Left ventricle myocardium inferior (tissue), 1 donor: ENCODE results near the gene ASIC5. TPM values are rescaled to one million over a fixed set of nuclear protein-coding genes. Genes with fewer than 3 reads are reported as not detected.

ENCODE experiments used
- DNase-seq: peaks from one replicate; pipeline ENCODE4 v3.0.0-alpha.2; 2020
- H3K27ac ChIP-seq: fragments of 200-600 bp; replicated peaks from 2 replicates; pipeline ENCODE4 v1.8.0; 2021
- H3K27me3 ChIP-seq: fragments of 200-600 bp; 2 replicates; pipeline ENCODE4 v1.8.0; 2021; ENCODE audit warnings: low read depth
- H3K36me3 ChIP-seq: fragments of 200-600 bp; 2 replicates; pipeline ENCODE4 v1.8.0; 2021
- H3K4me1 ChIP-seq: fragments of 200-600 bp; 2 replicates; pipeline ENCODE4 v1.8.0; 2021
- H3K4me3 ChIP-seq: fragments of 200-600 bp; 2 replicates; pipeline ENCODE4 v1.8.0; 2021; ENCODE audit warnings: mild to moderate bottlenecking, moderate library complexity
- H3K9me3 ChIP-seq: fragments of 200-600 bp; replicated peaks from 2 replicates; pipeline ENCODE4 v1.8.0; 2021
- intact Hi-C: fragments of 100-400 bp; cut with micrococcal nuclease; formaldehyde crosslinking; loops from one replicate; pipeline ENCODE4 v1.11.0; 2022
- total RNA-seq: library from RNA; stranded (reverse); fragmentation: NEBNext Ultra II Directional; extraction: Animal tissue kit (Norgen Biotek cat#: 25700); gene quantifications from one replicate; pipeline ENCODE4 v1.2.1, GENCODE V29; 2021
- TF ChIP-seq, protein P1 (sequence below): fragments of 200-600 bp; IDR thresholded peaks from 2 replicates; pipeline ENCODE4 v1.8.0; 2021; ENCODE audit warnings: antibody characterized with exemption, mild to moderate bottlenecking, borderline replicate concordance
- donor health status: DM: no; HTN: yes; CAD: no; lungs with severe emphysema.

ASIC5 gene
- total RNA-seq, 1 donor from 2014 or later, result not detected

DNA sequence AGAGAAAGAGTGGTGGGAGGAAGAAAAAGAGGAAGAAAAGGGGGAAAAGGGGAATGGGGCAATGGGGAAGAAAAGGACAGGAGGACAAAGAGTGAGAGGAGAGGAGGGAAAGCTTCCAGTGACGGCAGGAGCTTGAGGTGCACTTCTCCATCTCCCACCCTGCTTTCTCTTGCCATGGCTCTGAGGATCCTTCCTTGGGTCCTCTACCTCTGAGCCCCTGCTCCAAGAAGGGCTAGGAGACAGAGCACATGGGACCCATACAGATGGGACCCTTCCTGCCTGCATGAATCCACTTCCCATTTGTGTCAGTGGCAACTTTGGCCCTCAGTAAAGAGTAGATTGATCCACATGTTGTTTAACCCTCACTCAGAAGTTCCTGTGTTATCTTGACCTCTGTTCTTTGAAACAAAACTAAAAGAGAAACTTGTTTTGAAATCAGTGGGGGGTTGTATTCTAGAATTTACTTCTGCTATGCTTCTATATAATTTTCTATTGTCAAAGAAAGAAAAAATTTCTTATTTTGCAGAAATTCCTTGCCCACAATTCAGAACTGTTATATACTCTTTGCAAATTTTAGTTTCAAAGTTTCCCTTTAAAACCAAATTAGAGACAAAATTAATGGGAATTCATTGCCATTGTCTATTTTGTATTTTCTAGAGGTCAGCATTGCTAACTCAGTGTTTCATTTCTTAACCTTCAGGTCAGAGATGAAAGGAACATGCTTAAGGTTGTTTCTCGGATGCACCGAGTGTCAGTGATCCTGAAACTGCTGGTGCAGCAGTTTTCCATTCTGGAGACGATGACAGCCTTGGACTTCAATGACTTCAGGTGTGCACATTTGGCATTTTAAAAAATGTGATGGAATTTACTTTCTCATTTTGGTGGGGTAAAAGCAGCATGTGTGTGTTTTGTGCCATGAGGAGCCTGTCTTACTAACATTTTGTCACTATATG, 42.4 kb upstream of the ASIC5 start:
- H3K27me3 ChIP-seq, result no peaks in the 10 kb centered on the region
- no peaks in the 10 kb centered on the region for H3K4me1 ChIP-seq
- no peak for DNase-seq
- TF ChIP-seq, protein P1, sequence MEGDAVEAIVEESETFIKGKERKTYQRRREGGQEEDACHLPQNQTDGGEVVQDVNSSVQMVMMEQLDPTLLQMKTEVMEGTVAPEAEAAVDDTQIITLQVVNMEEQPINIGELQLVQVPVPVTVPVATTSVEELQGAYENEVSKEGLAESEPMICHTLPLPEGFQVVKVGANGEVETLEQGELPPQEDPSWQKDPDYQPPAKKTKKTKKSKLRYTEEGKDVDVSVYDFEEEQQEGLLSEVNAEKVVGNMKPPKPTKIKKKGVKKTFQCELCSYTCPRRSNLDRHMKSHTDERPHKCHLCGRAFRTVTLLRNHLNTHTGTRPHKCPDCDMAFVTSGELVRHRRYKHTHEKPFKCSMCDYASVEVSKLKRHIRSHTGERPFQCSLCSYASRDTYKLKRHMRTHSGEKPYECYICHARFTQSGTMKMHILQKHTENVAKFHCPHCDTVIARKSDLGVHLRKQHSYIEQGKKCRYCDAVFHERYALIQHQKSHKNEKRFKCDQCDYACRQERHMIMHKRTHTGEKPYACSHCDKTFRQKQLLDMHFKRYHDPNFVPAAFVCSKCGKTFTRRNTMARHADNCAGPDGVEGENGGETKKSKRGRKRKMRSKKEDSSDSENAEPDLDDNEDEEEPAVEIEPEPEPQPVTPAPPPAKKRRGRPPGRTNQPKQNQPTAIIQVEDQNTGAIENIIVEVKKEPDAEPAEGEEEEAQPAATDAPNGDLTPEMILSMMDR, result no peak
- H3K4me3 ChIP-seq, result no peak overlapping the region
- no peak overlapping the region for H3K27ac ChIP-seq
- intact Hi-C loops, result no loop called here
- H3K9me3 ChIP-seq, result no peaks in the 10 kb centered on the region
- H3K36me3 ChIP-seq, result no peaks in the 10 kb centered on the region

DNA sequence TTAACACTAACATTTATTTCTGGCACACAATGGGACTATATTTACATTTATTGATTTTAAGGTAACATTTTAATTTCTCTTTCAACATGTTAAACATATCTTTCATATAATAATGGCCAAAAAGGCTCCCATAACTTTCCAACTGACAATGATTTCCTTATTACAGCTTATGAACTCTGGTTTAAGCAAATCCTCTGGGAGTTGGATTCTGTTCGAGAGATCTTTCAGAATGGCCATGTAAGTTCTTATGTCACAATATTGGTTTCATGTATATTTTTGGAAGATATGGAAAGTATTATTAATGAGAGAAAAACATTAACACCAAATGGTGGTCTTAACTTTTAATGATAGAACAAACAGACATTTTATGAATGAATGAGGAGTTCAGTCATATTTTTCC, 41.5 kb upstream of the ASIC5 start:
- Histone ChIP-seq H3K27me3 (no peaks in the 10 kb centered on the region), H3K9me3 (no peaks in the 10 kb centered on the region), H3K27ac (no peak overlapping the region), H3K4me1 (no peaks in the 10 kb centered on the region), H3K4me3 (no peak overlapping the region), H3K36me3 (no peaks in the 10 kb centered on the region)
- DNase-seq, result no peak
- TF ChIP-seq, protein P1, result no peak
- intact Hi-C loops, result no loop called here

DNA sequence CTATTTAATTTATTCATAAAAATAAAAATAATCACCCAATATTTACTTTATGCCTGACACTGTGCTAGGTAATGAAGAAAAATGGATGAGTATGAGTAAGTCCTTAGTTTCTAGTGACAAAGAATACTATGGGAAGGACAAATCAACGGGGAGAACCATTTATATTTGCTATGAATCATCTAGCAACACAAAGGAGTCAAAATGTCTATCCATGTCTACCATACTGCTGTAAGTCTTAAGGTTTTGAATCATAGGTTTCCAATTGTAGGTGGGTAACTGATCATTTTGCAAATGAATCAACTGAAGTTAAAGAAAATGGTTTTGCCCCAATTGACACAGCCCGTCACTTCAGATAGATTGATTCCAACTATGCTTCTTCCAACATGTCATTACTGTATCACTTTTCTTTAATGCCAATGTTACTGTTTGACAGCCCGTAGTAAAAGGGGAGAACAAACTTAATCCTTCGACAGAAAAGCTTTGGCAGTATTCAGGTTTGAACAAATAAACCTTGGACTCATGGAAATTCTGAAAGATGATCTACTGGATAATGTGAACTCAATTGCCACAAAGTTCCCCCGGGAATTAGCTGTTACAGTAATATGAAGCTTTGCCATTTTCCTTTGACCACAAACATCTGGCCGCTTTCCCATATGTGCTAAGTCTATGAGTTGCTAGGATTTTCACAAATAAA, 40.6 kb upstream of the ASIC5 start:
- intact Hi-C loops, result no loop called here
- H3K4me1 ChIP-seq, result no peaks in the 10 kb centered on the region
- TF ChIP-seq, protein P1, result no peak
- no peaks in the 10 kb centered on the region for H3K36me3 ChIP-seq
- DNase-seq, result no peak
- H3K27ac ChIP-seq, result no peak overlapping the region
- H3K4me3 ChIP-seq, result no peak overlapping the region
- no peaks in the 10 kb centered on the region for H3K9me3 ChIP-seq
- H3K27me3 ChIP-seq, result no peaks in the 10 kb centered on the region

DNA sequence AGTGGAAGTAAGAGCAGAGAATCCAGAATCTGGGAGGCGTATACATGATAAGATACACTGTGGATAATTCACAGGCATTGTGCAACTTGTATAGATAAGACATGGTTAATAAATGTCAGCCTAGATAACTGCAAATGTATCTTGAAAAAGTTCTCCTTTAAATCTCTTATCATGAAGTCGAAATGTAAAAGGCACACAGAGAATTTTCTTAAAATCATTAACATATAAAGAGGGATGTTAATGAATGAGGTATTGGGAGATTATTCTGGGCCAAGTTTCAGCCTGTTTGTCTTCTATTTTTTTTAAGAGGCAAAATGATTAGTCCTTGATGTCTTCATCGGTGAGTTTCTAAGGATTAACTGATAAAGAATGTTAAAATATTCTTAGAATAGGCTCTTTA, 38.3 kb upstream of the ASIC5 start:
- Histone ChIP-seq H3K9me3 (no peaks in the 10 kb centered on the region), H3K27ac (no peak overlapping the region), H3K27me3 (no peaks in the 10 kb centered on the region), H3K4me1 (peaks cover 11% of the 10 kb centered on the region), H3K4me3 (no peak overlapping the region), H3K36me3 (no peaks in the 10 kb centered on the region)
- TF ChIP-seq, protein P1, result no peak
- intact Hi-C loops, result no loop called here
- no peak for DNase-seq

DNA sequence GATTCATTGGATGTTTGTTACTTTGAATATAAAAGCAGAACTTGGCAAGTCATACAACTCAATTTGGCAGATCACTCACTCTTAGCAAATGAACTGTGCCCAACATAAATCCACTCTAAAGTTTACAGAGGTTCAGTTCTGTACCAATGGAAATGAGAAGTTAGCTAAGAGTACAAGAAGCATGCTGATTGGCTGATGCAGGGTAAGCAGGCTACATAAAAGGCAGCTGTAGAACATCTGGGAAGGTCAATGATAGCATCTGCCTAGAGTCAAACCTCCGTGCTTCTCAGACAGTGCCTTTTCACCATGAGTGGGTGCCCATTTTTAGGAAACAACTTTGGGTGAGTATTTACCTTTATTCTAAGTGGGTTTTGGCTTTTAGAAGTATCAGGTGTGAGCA, 37.4 kb upstream of the ASIC5 start, which contains the start of gene TDO2:
Gene TDO2 (plus strand): TSS at position 244 of the 400 bp plus-strand sequence. CDS start 63 bp downstream, at position 307.
- H3K4me3 ChIP-seq, result no peak within 1 kb of the TSS

More for the DNA sequence above, 37.4 kb upstream of the ASIC5 start, which contains the start of gene TDO2:
- H3K27me3 ChIP-seq, result no peaks in the 10 kb centered on the region
- TF ChIP-seq, protein P1, result no peak
- intact Hi-C loops, result no loop called here
- peaks cover 11% of the 10 kb centered on the region for H3K4me1 ChIP-seq
- no peak for DNase-seq
- H3K27ac ChIP-seq, result no peak within 1 kb of the TSS
- H3K36me3 ChIP-seq, result no peaks in the 10 kb centered on the region
- H3K9me3 ChIP-seq, result peaks cover 6% of the 10 kb centered on the region
